SK-N-SH treated with all-trans-retinoic acid at 6 μM for 48 hours (cell line): ENCODE results near the gene KNSTRN.

Experiments
- ATAC-seq: fragments of 200-7000 bp; cut with Tn5 transposase; 3 replicates; pipeline ENCODE4 v1.9.1; 2020; ENCODE audit warnings: mild to moderate bottlenecking, moderate library complexity
- CREB5 ChIP-seq: fragments of 250-450 bp; sonication (Bioruptor Pico); IDR thresholded peaks from 2 replicates; pipeline ENCODE4 v1.5.1; 2020; ENCODE audit warnings: low read depth, mild to moderate bottlenecking, moderate library complexity
- CSDC2 ChIP-seq: fragments of 250-450 bp; sonication (Bioruptor Pico); IDR thresholded peaks from 2 replicates; pipeline ENCODE4 v1.5.0; 2020; ENCODE audit warnings: mild to moderate bottlenecking, moderate library complexity
- CSRNP3 ChIP-seq: fragments of 250-450 bp; sonication (Bioruptor Pico); IDR thresholded peaks from 2 replicates; pipeline ENCODE4 v1.5.1; 2021; ENCODE audit warnings: mild to moderate bottlenecking, moderate library complexity
- ESRRG ChIP-seq: fragments of 250-450 bp; sonication (Bioruptor Pico); IDR thresholded peaks from 2 replicates; pipeline ENCODE4 v1.6.1; 2021; ENCODE audit warnings: mild to moderate bottlenecking
- GLIS3 ChIP-seq: fragments of 250-450 bp; sonication (Bioruptor Pico); IDR thresholded peaks from 2 replicates; pipeline ENCODE4 v1.5.0; 2020; ENCODE audit warnings: mild to moderate bottlenecking, moderate library complexity
- ISL1 ChIP-seq: fragments of 250-450 bp; sonication (Bioruptor Pico); IDR thresholded peaks from 2 replicates; pipeline ENCODE4 v2.1.2; 2022; ENCODE audit warnings: mild to moderate bottlenecking, moderate library complexity
- OSR1 ChIP-seq: fragments of 250-450 bp; sonication (Bioruptor Pico); IDR thresholded peaks from 2 replicates; pipeline ENCODE4 v1.8.0; 2022; ENCODE audit warnings: moderate library complexity, mild to moderate bottlenecking, inconsistent platforms
- POU6F1 ChIP-seq: fragments of 250-450 bp; sonication (Bioruptor Pico); IDR thresholded peaks from 2 replicates; pipeline ENCODE4 v1.8.0; 2021; ENCODE audit warnings: low read depth, mild to moderate bottlenecking, moderate library complexity, borderline replicate concordance
- PPARA ChIP-seq: fragments of 250-450 bp; sonication (Bioruptor Pico); IDR thresholded peaks from 2 replicates; pipeline ENCODE4 v1.5.0; 2020; ENCODE audit warnings: mild to moderate bottlenecking, borderline replicate concordance
- RARB ChIP-seq: fragments of 250-450 bp; sonication (Bioruptor Pico); IDR thresholded peaks from 2 replicates; pipeline ENCODE4 v1.8.0; 2021; ENCODE audit warnings: mild to moderate bottlenecking, moderate library complexity
- TCF4 ChIP-seq: fragments of 250-450 bp; sonication (Bioruptor Pico); IDR thresholded peaks from 2 replicates; pipeline ENCODE4 v1.8.0; 2021; ENCODE audit warnings: mild to moderate bottlenecking, moderate library complexity, borderline replicate concordance
- TOX ChIP-seq: fragments of 250-450 bp; sonication (Bioruptor Pico); IDR thresholded peaks from 2 replicates; pipeline ENCODE4 v1.8.0; 2021; ENCODE audit warnings: mild to moderate bottlenecking, moderate library complexity, borderline replicate concordance
- TSHZ2 ChIP-seq: fragments of 250-450 bp; sonication (Bioruptor Pico); IDR thresholded peaks from 2 replicates; pipeline ENCODE4 v1.5.0; 2020; ENCODE audit warnings: mild to moderate bottlenecking, moderate library complexity
- ZC3H10 ChIP-seq: fragments of 250-450 bp; sonication (Bioruptor Pico); IDR thresholded peaks from 2 replicates; pipeline ENCODE4 v1.5.1; 2021; ENCODE audit warnings: mild to moderate bottlenecking, moderate library complexity
- ZFP30 ChIP-seq: fragments of 450-650 bp; formaldehyde crosslinking; IDR thresholded peaks from 2 replicates; pipeline ENCODE4 v1.5.0; 2022; ENCODE audit warnings: mild to moderate bottlenecking, moderate library complexity
- ZNF70 ChIP-seq: fragments of 450-650 bp; formaldehyde crosslinking; IDR thresholded peaks from 2 replicates; pipeline ENCODE4 v1.5.0; 2020; ENCODE audit warnings: mild to moderate bottlenecking, moderate library complexity

The KNSTRN gene

GRCh38 chr15:40386480-40386879 lies 4.0 kb downstream of the KNSTRN start:
- no peak for ATAC-seq
- TF ChIP-seq TCF4 = no peak
- TF ChIP-seq ZFP30 = no peak
- TF ChIP-seq TSHZ2 (CRISPR knock-in tag) = no peak
- no peak for TF ChIP-seq CSDC2 (CRISPR knock-in tag)
- no peak for TF ChIP-seq PPARA (CRISPR knock-in tag)

- no peak for TF ChIP-seq TSHZ2 (CRISPR knock-in tag)
- no peak for TF ChIP-seq OSR1 (CRISPR knock-in tag)
- TF ChIP-seq ZFP30 = no peak
- TF ChIP-seq CSDC2 (CRISPR knock-in tag) = no peak
- no peak for TF ChIP-seq CSRNP3
- no peak for TF ChIP-seq PPARA (CRISPR knock-in tag)
- TF ChIP-seq TOX (CRISPR knock-in tag) = no peak
- TF ChIP-seq TCF4 = no peak
- TF ChIP-seq ESRRG (CRISPR knock-in tag) = no peak
- TF ChIP-seq POU6F1 (CRISPR knock-in tag) = no peak
- no peak for TF ChIP-seq ZC3H10
- no peak for TF ChIP-seq ZNF70 (CRISPR knock-in tag)
- ATAC-seq = no peak
These were observed 6.7 kb downstream of the KNSTRN start for GRCh38 chr15:40388941-40389823.

GRCh38 chr15:40389824-40390595 lies 7.5 kb downstream of the KNSTRN start:
- no peak for ATAC-seq
- TF ChIP-seq ZNF70 (CRISPR knock-in tag) (no peak), ESRRG (CRISPR knock-in tag) (no peak), GLIS3 (CRISPR knock-in tag) (no peak), CREB5 (CRISPR knock-in tag) (no peak), TOX (CRISPR knock-in tag) (no peak), RARB (no peak), TSHZ2 (CRISPR knock-in tag) (no peak), OSR1 (CRISPR knock-in tag) (no peak), PPARA (CRISPR knock-in tag) (no peak), TCF4 (no peak), ISL1 (CRISPR knock-in tag) (no peak)
